ENCODE measurements around the gene TSHZ3. TPM values are rescaled to one million over a fixed set of nuclear protein-coding genes. Genes with fewer than 3 reads are reported as not detected.

Gene TSHZ3
- total and polyA plus RNA-seq, 2 of the 13 experiments (the other 11 are each of a cell fraction or from before 2014, with no cell fraction given), result not detected

- no peak for TF ChIP-seq SRSF9 (IDR thresholded peaks at IDR 0.05; ENCODE audit: borderline replicate concordance, insufficient read depth, low read depth, low read length, poor library complexity, severe bottlenecking)
Measured at GRCh38 chr19:31276831-31277230, 72.4 kb downstream of the TSHZ3 start (continued).

- Histone ChIP-seq H2AFZ (ENCODE audit: low read length) (no peak overlapping the region), H3K9ac (ENCODE audit: insufficient read depth, low read depth, low read length) (no peak overlapping the region), H3K4me2 (ENCODE audit: low read depth, low read length) (no peak overlapping the region), H3K36me3 (replicated peaks in 1 of 2; ENCODE audit: control insufficient read depth in 1 of 2, insufficient read depth in 2 of 2, low read length in 2 of 2) (no peaks in the 10 kb centered on the region), H3K9me3 (ENCODE audit: low read length) (no peaks in the 10 kb centered on the region), H3K79me2 (ENCODE audit: insufficient read depth, low read length) (no peaks in the 10 kb centered on the region), H3K27me3 (ENCODE audit: control insufficient read depth in 1 of 2, insufficient read depth in 2 of 2, low read length in 2 of 2) (no peaks in the 10 kb centered on the region), H4K20me1 (ENCODE audit: insufficient read depth, low read length) (no peaks in the 10 kb centered on the region), H3K4me1 (ENCODE audit: insufficient read depth, low read length) (no peaks in the 10 kb centered on the region), H3K4me3 (replicated peaks in 1 of 3; ENCODE audit: insufficient read depth in 1 of 3, low read depth in 2 of 3, low read length in 3 of 3) (no peak overlapping the region), H3K27ac (ENCODE audit: extremely low read length, insufficient read depth, low read length) (no peak overlapping the region)
- ChIA-PET POLR2A (no interaction called here), CTCF (ENCODE audit: low intra/inter-chr PET ratio, low total read pairs) (no interaction called here)
- TF ChIP-seq SP4 (CRISPR knock-in tag; IDR thresholded peaks at IDR 0.05), result no peak
- TF ChIP-seq BRD4 (CRISPR knock-in tag; IDR thresholded peaks at IDR 0.05), result no peak
- no peak for TF ChIP-seq ZNF513 (CRISPR knock-in tag; conservative IDR thresholded peaks at IDR 0.05)
- FAIRE-seq (no peak), DNase-seq (ENCODE audit: low spot score) (no peak), ATAC-seq (no peak)
- whole genome bisulfite sequencing (ENCODE audit: low lambda C conversion rate), result 26% methylated on average over 2 of the region's 2 CpGs
- in situ Hi-C loops (cut with HindIII; ENCODE audit: extremely low pct_ligation_motif_present, low pct_unique_long_range_greater_than_20kb), result no loop called here
- no TSS peak for BruUV-seq (replicated peaks)
- intact Hi-C loops (cut with micrococcal nuclease; ENCODE audit: unreplicated experiment), result no loop called here
Measured at GRCh38 chr19:31275068-31275334, 74.2 kb downstream of the TSHZ3 start.

- ATAC-seq, result no peak
- Histone ChIP-seq H3K79me2 (ENCODE audit: insufficient read depth, low read length) (no peaks in the 10 kb centered on the region), H3K36me3 (replicated peaks in 1 of 2; ENCODE audit: control insufficient read depth in 1 of 2, insufficient read depth in 2 of 2, low read length in 2 of 2) (no peaks in the 10 kb centered on the region), H2AFZ (ENCODE audit: low read length) (no peak overlapping the region), H3K4me3 (replicated peaks in 1 of 3; ENCODE audit: insufficient read depth in 1 of 3, low read depth in 2 of 3, low read length in 3 of 3) (no peak overlapping the region), H3K9ac (ENCODE audit: insufficient read depth, low read depth, low read length) (no peak overlapping the region), H3K9me3 (ENCODE audit: low read length) (no peaks in the 10 kb centered on the region), H3K27ac (ENCODE audit: extremely low read length, insufficient read depth, low read length) (no peak overlapping the region), H4K20me1 (ENCODE audit: insufficient read depth, low read length) (no peaks in the 10 kb centered on the region), H3K4me1 (ENCODE audit: insufficient read depth, low read length) (no peaks in the 10 kb centered on the region), H3K4me2 (ENCODE audit: low read depth, low read length) (no peak overlapping the region), H3K27me3 (ENCODE audit: control insufficient read depth in 1 of 2, insufficient read depth in 2 of 2, low read length in 2 of 2) (no peaks in the 10 kb centered on the region)
- 34% methylated on average over 19 of the region's 19 CpGs for WGBS (ENCODE audit: low lambda C conversion rate)
- no TSS peak for BruUV-seq (replicated peaks)
- ChIA-PET CTCF (ENCODE audit: low intra/inter-chr PET ratio, low total read pairs) (no interaction called here), POLR2A (no interaction called here)
- no peak for DNase-seq (ENCODE audit: low spot score)
- FAIRE-seq, result no peak
- in situ Hi-C loops (cut with HindIII; ENCODE audit: extremely low pct_ligation_motif_present, low pct_unique_long_range_greater_than_20kb) (no loop called here), intact Hi-C loops (cut with micrococcal nuclease; ENCODE audit: unreplicated experiment) (no loop called here)
- TF ChIP-seq GABPB1 (CRISPR knock-in tag; IDR thresholded peaks at IDR 0.05), result no peak
- TF ChIP-seq ZFP90 (CRISPR knock-in tag; IDR thresholded peaks at IDR 0.05; ENCODE audit: borderline replicate concordance), result no peak
- TF ChIP-seq TRIM24 (CRISPR knock-in tag; IDR thresholded peaks at IDR 0.05), result no peak
- TF ChIP-seq ZNF543 (CRISPR knock-in tag; IDR thresholded peaks at IDR 0.05), result no peak
- no peak for TF ChIP-seq SIN3A (IDR thresholded peaks at IDR 0.05; ENCODE audit: borderline replicate concordance, low read depth, low read length)
- TF ChIP-seq E2F5 (CRISPR knock-in tag; conservative IDR thresholded peaks at IDR 0.05), result no peak
- no peak for TF ChIP-seq RBFOX2 (IDR thresholded peaks at IDR 0.05; ENCODE audit: low read depth, low read length)
- no peak for TF ChIP-seq ZNF234 (CRISPR knock-in tag; conservative IDR thresholded peaks at IDR 0.05)
- no peak for TF ChIP-seq ZKSCAN1 (IDR thresholded peaks at IDR 0.05; ENCODE audit: low read length)
Measured at GRCh38 chr19:31274251-31275067, 74.8 kb downstream of the TSHZ3 start.

Measured in HepG2 (cell line).